SU-DHL-6 (cell line): ENCODE data around the gene HHATL.

Experiments used
- H2AFZ ChIP-seq: fragments of 200-600 bp; sonication (generic); 2 replicates; pipeline ENCODE4 v1.6.1; 2014; ENCODE audit warnings: low read depth, mild to moderate bottlenecking, moderate library complexity, mixed read lengths, antibody characterized with exemption, low read length; ENCODE audit not compliant: severe bottlenecking
- H3F3A ChIP-seq: fragments of 200-600 bp; shearing (Covaris generic); 2 replicates; pipeline ENCODE4 v1.6.0; 2016; ENCODE audit warnings: antibody characterized with exemption, mild to moderate bottlenecking; ENCODE audit not compliant: insufficient read depth
- H3K27ac ChIP-seq: fragments of 200-600 bp; sonication (generic); 2 replicates; pipeline ENCODE4 v1.5.1; 2016; ENCODE audit warnings: low read depth, mild to moderate bottlenecking, low read length, moderate library complexity, mixed read lengths
- H3K27me3 ChIP-seq: fragments of 200-600 bp; sonication (generic), shearing (Covaris generic); 2 replicates; pipeline ENCODE4 v1.6.0; 2014; ENCODE audit warnings: mild to moderate bottlenecking, low read length
- H3K36me3 ChIP-seq: fragments of 200-600 bp; sonication (generic); 2 replicates; pipeline ENCODE4 v1.6.1; 2014; ENCODE audit warnings: mild to moderate bottlenecking, low read length, mixed read lengths
- H3K4me2 ChIP-seq: fragments of 300-600, 200-600 bp; shearing (Covaris generic), sonication (generic); 2 replicates; pipeline ENCODE4 v1.6.0; 2014; ENCODE audit warnings: low read length, low read depth, mild to moderate bottlenecking; ENCODE audit not compliant: poor library complexity, severe bottlenecking
- H3K4me3 ChIP-seq: fragments of 200-600 bp; sonication (generic); 2 replicates; pipeline ENCODE4 v1.5.1; 2014; ENCODE audit warnings: antibody characterized with exemption, low read length, mild to moderate bottlenecking, mixed read lengths; ENCODE audit not compliant: insufficient read depth, poor library complexity, severe bottlenecking
- H3K79me2 ChIP-seq: fragments of 200-600 bp; sonication (generic); 2 replicates; pipeline ENCODE4 v1.6.1; 2014; ENCODE audit warnings: mild to moderate bottlenecking, low read length, moderate library complexity; ENCODE audit not compliant: insufficient read depth
- H3K9ac ChIP-seq: fragments of 200-600 bp; sonication (generic); 2 replicates; pipeline ENCODE4 v1.7.0; 2014; ENCODE audit warnings: mild to moderate bottlenecking, low read length
- H3K9me2 ChIP-seq: fragments of 200-600 bp; sonication (generic); replicated peaks from 2 replicates; pipeline ENCODE4 v1.6.1; 2014; ENCODE audit warnings: low read length; ENCODE audit not compliant: insufficient read depth
- H3K9me3 ChIP-seq: fragments of 200-600 bp; sonication (generic); 2 replicates; pipeline ENCODE4 v1.6.1; 2014; ENCODE audit warnings: low read length, mixed read lengths; ENCODE audit not compliant: insufficient read depth
- H4K20me1 ChIP-seq: fragments of 200-600 bp; sonication (generic); 2 replicates; pipeline ENCODE4 v1.6.1; 2014; ENCODE audit warnings: low read depth, mild to moderate bottlenecking, antibody characterized with exemption, low read length, moderate library complexity, mixed read lengths
- EZH2phosphoT487 ChIP-seq: fragments of 200-600 bp; sonication (generic), shearing (Covaris generic); conservative IDR thresholded peaks from 2 replicates; pipeline ENCODE4 v1.6.1; 2018; ENCODE audit warnings: mild to moderate bottlenecking, antibody characterized with exemption, low read length, moderate library complexity, mixed read lengths
- TF ChIP-seq, protein P1 (sequence below): fragments of 200-600 bp; sonication (generic); IDR thresholded peaks from one replicate; pipeline ENCODE4 v1.5.1; 2017; ENCODE audit warnings: antibody characterized with exemption, mild to moderate bottlenecking, low read length, moderate library complexity; ENCODE audit not compliant: insufficient read depth, poor library complexity, severe bottlenecking

The HHATL gene

DNA sequence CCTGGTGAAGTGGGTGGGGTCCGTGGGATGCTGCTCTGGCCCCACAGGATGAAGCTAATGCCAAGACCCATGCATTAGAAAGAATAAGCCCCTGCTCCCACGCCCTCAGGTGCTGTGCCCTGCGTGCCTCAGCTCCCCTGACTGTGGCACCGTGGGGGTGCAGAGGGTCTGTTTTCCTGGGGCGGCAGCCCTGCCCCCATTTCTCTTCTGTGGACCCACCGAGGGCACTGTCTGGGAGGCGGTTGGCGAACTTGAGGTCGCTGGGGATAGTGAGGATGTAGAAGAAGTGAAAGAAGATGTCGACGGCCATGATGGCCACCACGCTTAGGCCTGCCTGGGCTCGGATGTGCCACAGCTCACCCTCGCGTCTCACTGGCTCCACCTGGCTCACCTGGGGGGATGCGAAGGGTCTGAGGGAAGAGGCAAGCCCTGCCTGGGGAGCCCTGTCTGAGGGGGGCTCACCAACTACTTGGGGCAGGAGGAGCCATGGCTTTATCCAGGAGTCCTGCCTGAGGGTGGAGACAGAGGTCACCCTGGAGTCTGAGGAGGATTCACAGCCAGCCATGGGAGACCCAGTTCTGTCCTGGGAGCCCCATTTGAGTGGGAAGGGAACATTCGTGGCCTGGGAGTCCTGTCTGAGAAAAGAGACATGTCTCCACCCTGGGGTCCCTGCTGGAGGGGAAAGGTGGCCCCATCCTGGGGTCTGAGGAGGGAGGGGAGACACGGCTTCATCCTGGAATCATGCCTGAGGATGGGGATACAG lies 5.1 kb downstream of the HHATL start:
- Histone ChIP-seq H3K79me2 (no peaks in the 10 kb centered on the region), H3K27me3 (no peaks in the 10 kb centered on the region), H3K4me2 (no peak overlapping the region), H2AFZ (no peak overlapping the region), H3K27ac (no peak overlapping the region), H3K36me3 (no peaks in the 10 kb centered on the region), H3K9me3 (no peaks in the 10 kb centered on the region), H3K9me2 (no peaks in the 10 kb centered on the region), H3K4me3 (no peak overlapping the region), H3K9ac (no peak overlapping the region), H3F3A (no peaks in the 10 kb centered on the region), H4K20me1 (no peaks in the 10 kb centered on the region)
- TF ChIP-seq, protein P1, sequence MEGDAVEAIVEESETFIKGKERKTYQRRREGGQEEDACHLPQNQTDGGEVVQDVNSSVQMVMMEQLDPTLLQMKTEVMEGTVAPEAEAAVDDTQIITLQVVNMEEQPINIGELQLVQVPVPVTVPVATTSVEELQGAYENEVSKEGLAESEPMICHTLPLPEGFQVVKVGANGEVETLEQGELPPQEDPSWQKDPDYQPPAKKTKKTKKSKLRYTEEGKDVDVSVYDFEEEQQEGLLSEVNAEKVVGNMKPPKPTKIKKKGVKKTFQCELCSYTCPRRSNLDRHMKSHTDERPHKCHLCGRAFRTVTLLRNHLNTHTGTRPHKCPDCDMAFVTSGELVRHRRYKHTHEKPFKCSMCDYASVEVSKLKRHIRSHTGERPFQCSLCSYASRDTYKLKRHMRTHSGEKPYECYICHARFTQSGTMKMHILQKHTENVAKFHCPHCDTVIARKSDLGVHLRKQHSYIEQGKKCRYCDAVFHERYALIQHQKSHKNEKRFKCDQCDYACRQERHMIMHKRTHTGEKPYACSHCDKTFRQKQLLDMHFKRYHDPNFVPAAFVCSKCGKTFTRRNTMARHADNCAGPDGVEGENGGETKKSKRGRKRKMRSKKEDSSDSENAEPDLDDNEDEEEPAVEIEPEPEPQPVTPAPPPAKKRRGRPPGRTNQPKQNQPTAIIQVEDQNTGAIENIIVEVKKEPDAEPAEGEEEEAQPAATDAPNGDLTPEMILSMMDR = no peak
- no peak for TF ChIP-seq EZH2phosphoT487

DNA sequence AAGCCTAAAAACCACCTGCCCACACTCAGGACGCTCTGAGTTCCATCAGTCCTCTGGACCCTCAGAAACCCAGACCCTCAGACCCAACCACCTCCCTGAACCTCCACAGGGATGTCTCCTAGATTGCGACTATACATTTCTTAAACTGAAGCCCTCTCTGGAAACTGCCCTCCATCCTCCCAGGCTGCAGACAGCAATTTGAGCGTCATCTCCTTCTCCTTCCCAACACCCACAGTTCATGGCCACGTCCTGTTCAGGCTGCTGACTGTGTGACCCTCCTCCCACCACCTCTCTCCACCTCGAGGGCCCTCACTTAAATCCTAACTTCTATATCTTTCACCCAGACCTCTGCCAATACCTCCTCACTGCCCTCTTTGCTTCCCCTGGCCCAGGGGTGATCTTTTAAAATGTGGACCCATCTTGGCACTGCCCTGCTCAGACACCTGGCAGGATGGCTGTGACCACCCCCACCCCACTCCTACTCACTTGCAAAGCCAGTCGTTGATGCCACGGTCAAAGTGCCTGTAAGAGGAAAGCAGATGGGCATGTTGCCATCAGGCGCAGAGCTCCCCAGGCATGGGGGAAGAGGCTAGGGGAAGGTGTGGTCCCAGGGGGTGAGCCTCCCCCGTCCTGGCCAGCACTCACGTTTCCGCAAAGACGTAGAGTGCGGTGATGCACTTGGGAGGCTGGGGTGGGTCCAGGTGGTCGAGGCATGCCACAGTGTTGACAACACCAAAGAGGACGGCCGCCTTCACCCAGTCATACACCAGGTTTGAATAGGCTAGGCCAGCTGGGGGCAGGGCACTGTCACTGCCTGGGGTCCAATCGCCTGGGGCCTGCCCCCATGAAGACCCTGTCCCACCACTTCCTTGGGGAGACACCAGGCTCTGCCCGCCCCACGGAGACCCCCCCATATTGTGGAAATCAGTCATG lies 6.0 kb downstream of the HHATL start:
- Histone ChIP-seq H3K9ac (no peak overlapping the region), H3F3A (no peaks in the 10 kb centered on the region), H4K20me1 (no peaks in the 10 kb centered on the region), H2AFZ (no peak overlapping the region), H3K9me3 (no peaks in the 10 kb centered on the region), H3K27me3 (no peaks in the 10 kb centered on the region), H3K9me2 (no peaks in the 10 kb centered on the region), H3K4me2 (no peak overlapping the region), H3K27ac (no peak overlapping the region), H3K79me2 (no peaks in the 10 kb centered on the region), H3K36me3 (no peaks in the 10 kb centered on the region), H3K4me3 (no peak overlapping the region)
- TF ChIP-seq, protein P1 = no peak
- TF ChIP-seq EZH2phosphoT487 = no peak

DNA sequence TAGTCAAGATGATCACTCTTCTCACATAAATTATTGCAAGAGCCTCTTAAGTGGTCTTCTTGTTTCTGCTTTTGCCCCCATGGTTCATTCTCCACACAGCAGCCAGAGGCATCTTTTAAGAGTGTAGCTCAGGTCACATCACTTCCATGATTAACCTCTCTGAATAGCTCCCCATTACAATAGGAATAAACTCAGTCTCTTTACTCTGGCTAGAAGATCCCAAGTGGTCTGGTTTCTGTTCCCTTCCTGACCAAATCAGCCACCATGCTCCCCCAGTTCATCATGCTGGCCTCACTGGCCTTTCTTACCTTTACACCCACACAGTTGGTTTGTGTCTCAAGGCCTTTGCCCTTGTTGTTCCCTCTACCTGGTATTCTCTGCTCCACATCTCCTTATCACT lies 8.2 kb downstream of the HHATL start:
- TF ChIP-seq, protein P1 = no peak
- no peak for TF ChIP-seq EZH2phosphoT487
- Histone ChIP-seq H3F3A (no peaks in the 10 kb centered on the region), H3K36me3 (no peaks in the 10 kb centered on the region), H3K9ac (no peak overlapping the region), H3K4me3 (no peak overlapping the region), H3K9me2 (no peaks in the 10 kb centered on the region), H3K9me3 (no peaks in the 10 kb centered on the region), H3K4me2 (no peak overlapping the region), H3K27ac (no peak overlapping the region), H2AFZ (no peak overlapping the region), H3K79me2 (no peaks in the 10 kb centered on the region), H4K20me1 (no peaks in the 10 kb centered on the region), H3K27me3 (no peaks in the 10 kb centered on the region)
